ENCODE data around the gene ACOT12. TPM values are rescaled to one million over a fixed set of nuclear protein-coding genes. Genes with fewer than 3 reads are reported as not detected.
"Not testable (repeated sequence)": the region's sequence is repeated elsewhere in the genome, so short reads cannot be mapped to it uniquely, and the experiment has no call there.

Gene ACOT12
- under 1 TPM in 1 of 2 donors, not detected in 1; 0.14 TPM for total RNA-seq
- long read RNA-seq, donor 1: 0 reads
- long read RNA-seq, donor 2: 0 reads

DNA sequence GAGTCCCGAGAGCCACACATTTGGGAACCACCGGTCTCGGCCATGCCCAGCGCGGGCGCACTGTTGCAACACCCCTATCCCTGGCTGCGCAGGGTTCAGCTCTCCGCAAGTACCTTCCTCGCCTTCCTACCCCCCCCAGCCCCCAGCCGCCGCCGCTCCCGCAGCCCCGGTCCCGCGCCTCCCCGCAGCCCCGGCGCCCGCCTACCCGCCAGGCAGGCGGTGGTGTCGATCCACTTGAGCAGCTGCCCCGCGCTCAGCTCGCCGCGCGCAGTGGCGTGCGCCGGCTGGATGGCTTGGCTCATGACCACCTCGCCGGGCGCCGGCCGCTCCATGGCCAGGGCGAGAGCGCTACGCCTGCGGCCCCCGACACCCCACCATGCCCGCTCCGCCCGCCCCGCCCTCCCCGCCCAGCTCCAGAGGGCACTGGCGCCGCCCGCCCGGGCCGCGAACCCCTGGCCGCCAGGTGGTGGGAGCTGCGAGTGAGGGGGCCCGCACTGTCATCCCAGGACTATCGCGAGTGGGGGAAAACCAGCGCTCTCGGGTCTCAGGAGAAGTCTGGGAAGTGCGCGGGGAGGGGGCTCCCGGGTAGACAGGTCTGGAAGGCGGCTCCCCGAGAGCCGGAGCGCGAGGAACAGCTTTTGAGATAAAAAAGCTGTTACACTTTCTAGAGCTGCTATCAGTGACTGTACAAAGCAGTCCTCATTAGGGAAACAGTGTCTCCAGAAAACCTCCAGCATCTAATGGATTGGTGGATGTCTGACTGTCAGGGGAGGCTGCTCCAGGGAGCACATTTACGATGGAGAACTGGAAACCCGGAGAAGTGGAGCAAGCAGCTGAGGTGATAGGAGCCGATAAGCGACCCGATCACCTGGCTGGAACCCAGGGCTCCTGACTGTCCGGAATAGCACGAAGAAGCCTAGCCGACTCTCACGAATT, at the start of gene ACOT12:
Gene ACOT12, minus strand, starts transcription at position 352 of the 936 bp plus-strand sequence. Its CDS starts 20 bp downstream, at position 332.
- intact Hi-C loops (cut with DNase I): no loop called here
- peak; percentile 82 for DNase-seq (ENCODE audit: low spot score)

DNA sequence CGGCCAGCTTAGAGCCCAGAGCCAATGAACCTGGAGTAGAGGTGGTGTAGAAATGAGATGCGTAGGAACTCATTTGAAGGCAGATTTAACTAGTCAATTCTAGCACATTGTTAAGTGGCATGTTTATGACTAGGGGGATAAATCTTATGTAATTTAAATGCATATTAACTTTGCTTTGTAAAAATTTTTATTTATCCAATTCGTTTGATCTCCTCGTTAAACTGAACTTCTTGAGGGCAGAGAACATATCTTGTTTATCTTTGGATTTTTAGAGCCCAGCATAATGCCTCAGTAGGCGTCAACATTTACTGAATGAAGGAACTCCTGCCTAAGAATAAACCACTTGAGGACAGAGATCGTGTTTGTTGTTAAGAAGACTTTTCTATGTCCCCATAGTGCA, 41.1 kb upstream of the ACOT12 start:
- intact Hi-C loops (cut with DNase I): no loop called here

DNA sequence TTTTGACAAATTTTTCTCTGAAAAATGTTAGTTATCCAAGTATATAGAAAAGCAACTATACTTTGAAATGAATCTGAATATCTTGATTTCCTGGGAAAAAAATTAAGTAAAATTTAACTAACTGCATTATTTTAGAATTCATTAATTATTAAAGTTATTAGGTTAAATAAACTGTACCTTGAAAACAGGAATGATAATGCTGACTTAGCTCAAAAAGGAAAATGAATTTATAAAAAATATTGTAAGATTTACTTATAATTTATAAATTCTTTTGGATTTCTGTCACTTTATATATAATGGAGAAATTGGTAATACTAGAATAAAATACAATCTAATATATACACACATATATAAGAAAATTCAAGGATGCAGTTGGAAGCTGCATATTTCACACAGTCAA, 36.1 kb upstream of the ACOT12 start:
- intact Hi-C loops (cut with DNase I): loop anchor here in 1 of 2 donors (5.0 kb wide), 1 partner anchor 737 kb away; no protein-coding TSS in a partner anchor
- no peak for DNase-seq (ENCODE audit: low spot score)

More for the DNA sequence above, 41.1 kb upstream of the ACOT12 start:
- no peak for DNase-seq (ENCODE audit: low spot score)

DNA sequence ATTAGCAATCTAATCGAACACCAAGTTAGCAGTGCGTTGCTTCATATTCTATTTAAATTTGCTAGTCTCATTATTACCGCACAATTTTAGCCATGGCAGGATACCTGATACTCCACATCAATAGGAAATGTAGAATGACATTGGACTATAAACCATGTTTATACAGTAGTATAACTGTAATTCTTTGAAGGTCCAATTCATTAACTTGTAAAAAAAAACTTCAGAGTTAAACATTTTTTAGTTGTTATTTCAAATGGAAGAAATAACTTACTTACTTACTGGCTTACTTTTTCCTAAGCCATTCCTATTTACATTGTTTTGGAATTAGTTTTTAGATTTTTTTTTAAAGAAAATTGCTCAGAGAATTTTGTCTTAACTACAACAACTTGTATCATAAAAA, 35.4 kb upstream of the ACOT12 start:
- intact Hi-C loops (cut with DNase I): loop anchor here in 1 of 2 donors (5.0 kb wide), 1 partner anchor 738 kb away; no protein-coding TSS in a partner anchor
- no peak for DNase-seq (ENCODE audit: low spot score)

- no peak for DNase-seq (ENCODE audit: low spot score)
Observed at GRCh38 chr5:81428861-81429260, 34.9 kb upstream of the ACOT12 start.

DNA sequence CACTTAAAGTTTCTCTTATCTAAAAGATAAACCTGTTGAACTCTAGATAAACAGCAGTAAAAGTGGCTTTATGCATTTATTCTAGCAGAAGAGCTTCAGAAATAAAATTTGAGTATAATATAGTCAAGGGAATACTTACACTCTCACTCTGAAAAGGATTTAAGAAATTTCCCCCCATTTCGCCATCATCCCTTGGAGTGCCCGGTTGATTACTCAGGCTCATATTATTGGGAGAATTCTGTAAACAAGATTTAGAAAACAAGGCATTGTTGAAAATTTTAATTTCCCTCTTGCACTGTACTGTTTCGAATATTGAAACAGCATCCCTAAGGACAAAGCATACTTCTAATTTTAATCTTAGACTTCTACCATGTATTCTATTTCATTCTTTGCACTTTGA, 34.5 kb upstream of the ACOT12 start:
- intact Hi-C loops (cut with DNase I): loop anchor here in 1 of 2 donors (5.0 kb wide), 1 partner anchor 739 kb away; no protein-coding TSS in a partner anchor
- no peak for DNase-seq (ENCODE audit: low spot score)

More at GRCh38 chr5:81428861-81429260, 34.9 kb upstream of the ACOT12 start:
- intact Hi-C loops (cut with DNase I): loop anchor here in 1 of 2 donors (5.0 kb wide), 1 partner anchor 738 kb away; no protein-coding TSS in a partner anchor

GRCh38 chr5:81427566-81427965, 33.6 kb upstream of the ACOT12 start:
- no peak for DNase-seq (ENCODE audit: low spot score)
- intact Hi-C loops (cut with DNase I): loop anchor here in 1 of 2 donors (5.0 kb wide), 1 partner anchor 740 kb away; no protein-coding TSS in a partner anchor

GRCh38 chr5:81426359-81427030, 32.6 kb upstream of the ACOT12 start:
- no peak for DNase-seq (ENCODE audit: low spot score)
- intact Hi-C loops (cut with DNase I): loop anchor here in 1 of 2 donors (5.0 kb wide), 1 partner anchor 741 kb away; no protein-coding TSS in a partner anchor

DNA sequence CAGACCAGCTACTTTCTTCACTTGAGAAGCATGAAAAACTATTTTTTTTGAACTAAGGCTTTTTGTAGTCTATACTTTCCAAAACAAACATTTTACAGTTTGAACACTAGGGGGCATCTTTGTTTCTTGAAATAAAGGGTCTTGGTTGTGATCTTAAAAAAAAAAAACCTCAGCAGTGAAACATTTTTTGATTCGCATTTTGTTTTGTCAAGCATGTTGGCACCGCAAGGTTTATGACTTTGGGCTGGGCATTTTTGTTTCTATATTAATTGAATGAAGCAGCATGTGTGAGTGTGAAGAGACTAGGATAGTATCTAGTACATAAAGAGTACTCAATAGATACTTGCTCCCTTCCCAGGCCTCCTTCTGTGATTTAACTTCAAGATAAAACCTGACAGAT, 31.6 kb upstream of the ACOT12 start:
- DNase-seq (ENCODE audit: low spot score): no peak
- intact Hi-C loops (cut with DNase I): loop anchor here in 1 of 2 donors (5.0 kb wide), 1 partner anchor 742 kb away; no protein-coding TSS in a partner anchor

- intact Hi-C loops (cut with DNase I): loop anchor here in 1 of 2 donors (5.0 kb wide), 1 partner anchor 743 kb away; no protein-coding TSS in a partner anchor
- no peak for DNase-seq (ENCODE audit: low spot score)
Observed at GRCh38 chr5:81424728-81425127, 30.8 kb upstream of the ACOT12 start.

- intact Hi-C loops (cut with DNase I): no loop called here
Observed at GRCh38 chr5:81422671-81423070, 28.7 kb upstream of the ACOT12 start.

DNA sequence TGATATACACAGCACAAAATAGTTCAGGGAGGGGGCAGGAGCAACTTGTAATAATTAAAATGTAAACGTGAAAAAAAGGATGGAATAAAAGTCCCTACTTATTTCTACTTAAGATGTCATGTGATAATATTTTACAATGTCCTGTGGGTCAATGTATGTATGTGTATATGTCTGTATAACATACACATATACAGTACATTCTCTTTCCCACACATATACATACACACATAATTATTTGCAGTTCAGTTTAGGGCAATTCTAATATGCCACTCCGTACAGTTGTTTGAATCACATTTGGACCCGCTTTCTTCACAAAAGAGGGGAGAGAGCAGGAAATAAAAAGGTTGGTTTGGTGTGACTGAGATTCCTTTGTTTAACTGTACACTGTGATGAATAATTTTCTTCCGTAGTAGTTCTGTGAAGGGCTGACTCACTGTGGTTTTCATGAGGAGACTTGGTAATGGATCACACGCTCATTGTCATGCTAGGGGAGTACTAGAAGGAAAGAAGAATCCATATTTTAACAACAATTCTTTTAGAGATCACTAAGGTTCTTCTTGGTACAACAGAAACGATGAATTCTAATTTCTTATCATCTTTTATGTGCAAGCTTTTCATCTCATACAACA, 26.2 kb upstream of the ACOT12 start:
- intact Hi-C loops (cut with DNase I): no loop called here

More at GRCh38 chr5:81422671-81423070, 28.7 kb upstream of the ACOT12 start:
- DNase-seq (ENCODE audit: low spot score): no peak

DNA sequence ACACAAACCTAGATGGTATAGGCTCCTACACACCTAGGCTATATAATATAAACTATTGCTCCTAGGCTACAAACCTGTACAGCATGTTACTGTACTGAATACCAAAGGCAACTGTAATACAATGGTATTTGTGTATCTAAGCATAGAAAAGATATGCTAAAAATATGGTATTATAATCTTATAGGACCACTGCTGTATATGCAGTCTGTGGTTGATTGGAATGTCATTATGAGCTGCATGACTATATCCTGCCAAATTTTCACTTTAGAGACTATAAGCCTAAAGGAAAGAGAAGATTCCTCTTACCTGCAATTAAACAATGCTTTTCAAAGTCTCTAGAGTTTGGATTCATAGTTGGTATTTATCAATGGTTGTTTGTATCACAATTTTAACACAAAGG, 24.7 kb upstream of the ACOT12 start:
- intact Hi-C loops (cut with DNase I): no loop called here
- DNase-seq (ENCODE audit: low spot score): no peak

More for the DNA sequence above, 26.2 kb upstream of the ACOT12 start:
- DNase-seq (ENCODE audit: low spot score): no peak

- intact Hi-C loops (cut with DNase I): no loop called here
- DNase-seq (ENCODE audit: low spot score): no peak
Observed at GRCh38 chr5:81417052-81417451, 23.1 kb upstream of the ACOT12 start.

- intact Hi-C loops (cut with DNase I): no loop called here
- no peak for DNase-seq (ENCODE audit: low spot score)
Observed at GRCh38 chr5:81409896-81410295, 16.0 kb upstream of the ACOT12 start.

DNA sequence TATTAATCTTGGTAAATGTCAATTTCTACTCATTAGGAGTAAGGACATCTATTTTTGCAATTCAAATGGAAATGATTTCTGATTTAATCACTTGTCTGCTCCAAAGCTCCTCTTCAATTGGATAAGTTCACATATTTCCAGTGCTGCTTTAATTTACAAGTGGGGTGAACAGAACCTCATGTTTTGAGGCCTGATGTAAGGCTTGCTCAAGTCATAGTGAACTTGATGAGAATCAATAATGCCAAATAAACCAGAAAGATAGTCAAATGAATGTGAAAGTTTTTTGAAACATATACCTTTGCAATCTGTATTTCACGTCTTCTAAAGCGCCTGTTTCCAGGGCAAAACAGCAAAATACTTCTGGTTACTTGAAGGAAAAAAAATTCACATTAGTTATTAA, 15.4 kb upstream of the ACOT12 start:
- intact Hi-C loops (cut with DNase I): no loop called here

GRCh38 chr5:81408496-81408895, 14.6 kb upstream of the ACOT12 start:
- intact Hi-C loops (cut with DNase I): no loop called here
- no peak for DNase-seq (ENCODE audit: low spot score)

More for the DNA sequence above, 15.4 kb upstream of the ACOT12 start:
- no peak for DNase-seq (ENCODE audit: low spot score)

GRCh38 chr5:81407811-81408210, 13.9 kb upstream of the ACOT12 start:
- DNase-seq (ENCODE audit: low spot score); intact Hi-C loops (cut with DNase I): not testable (repeated sequence)

Data from posterior vena cava (tissue), 2 donors.